NCI-H82 (cell line): ENCODE measurements around the gene SUPT3H.
"Not testable (repeated sequence)": the region's sequence is repeated elsewhere in the genome, so short reads cannot be mapped to it uniquely, and the experiment has no call there.

Source experiments
- DNase-seq: peaks from one replicate; lab custom pipeline; 2025; lab: John Stamatoyannopoulos, UW

The SUPT3H gene

GRCh38 chr6:45184040-45184439, 193.7 kb downstream of the SUPT3H start:
- DNase-seq = no peak

- not testable (repeated sequence) for DNase-seq
Observed at GRCh38 chr6:45176373-45176772, 201.4 kb downstream of the SUPT3H start.

- DNase-seq = peak; percentile 85
Observed at GRCh38 chr6:45175272-45175671, 202.5 kb downstream of the SUPT3H start.

GRCh38 chr6:45174045-45174444, 203.7 kb downstream of the SUPT3H start:
- no peak for DNase-seq

- DNase-seq = no peak
Observed at GRCh38 chr6:45171380-45171779, 206.4 kb downstream of the SUPT3H start.

GRCh38 chr6:45170309-45170708, 207.4 kb downstream of the SUPT3H start:
- DNase-seq = peak; percentile 32

GRCh38 chr6:45169815-45170214, 207.9 kb downstream of the SUPT3H start:
- DNase-seq = peak; percentile 8

- DNase-seq = no peak
Observed at GRCh38 chr6:45163952-45164766, 213.6 kb downstream of the SUPT3H start.

GRCh38 chr6:45160305-45160704, 217.4 kb downstream of the SUPT3H start:
- no peak for DNase-seq

GRCh38 chr6:45156075-45156474, 221.7 kb downstream of the SUPT3H start:
- DNase-seq = no peak

GRCh38 chr6:45155341-45155894, 222.3 kb downstream of the SUPT3H start:
- no peak for DNase-seq

- DNase-seq = no peak
Observed at GRCh38 chr6:45154679-45155078, 223.1 kb downstream of the SUPT3H start.

GRCh38 chr6:45148711-45149341, 228.9 kb downstream of the SUPT3H start:
- DNase-seq = no peak

- no peak for DNase-seq
Observed at GRCh38 chr6:45148278-45148677, 229.5 kb downstream of the SUPT3H start.

GRCh38 chr6:45145658-45146057, 232.1 kb downstream of the SUPT3H start:
- DNase-seq = not testable (repeated sequence)

- no peak for DNase-seq
Observed at GRCh38 chr6:45138765-45139164, 239.0 kb downstream of the SUPT3H start.

GRCh38 chr6:45136495-45136894, 241.2 kb downstream of the SUPT3H start:
- DNase-seq = no peak

- DNase-seq = no peak
Observed at GRCh38 chr6:45132658-45133294, 245.0 kb downstream of the SUPT3H start.

GRCh38 chr6:45132059-45132458, 245.7 kb downstream of the SUPT3H start:
- DNase-seq = no peak

- DNase-seq = no peak
Observed at GRCh38 chr6:45129051-45129450, 248.7 kb downstream of the SUPT3H start.

GRCh38 chr6:45127185-45127584, 250.5 kb downstream of the SUPT3H start:
- DNase-seq = no peak

GRCh38 chr6:45126033-45126432, 251.7 kb downstream of the SUPT3H start:
- DNase-seq = no peak

GRCh38 chr6:45123023-45123422, 254.7 kb downstream of the SUPT3H start:
- DNase-seq = no peak
